ENCODE data around the gene RTCB.

The RTCB gene

GRCh38 chr22:32401486-32401885 is 10.6 kb downstream of the RTCB start:
- H3K27me3 ChIP-seq (replicated peaks; ENCODE audit: control insufficient read depth, insufficient read depth, low read length, poor library complexity, severe bottlenecking): no peaks in the 10 kb centered on the region
- H3K4me3 ChIP-seq (ENCODE audit: insufficient read depth, low read depth, low read length, poor library complexity, severe bottlenecking): no peak overlapping the region
- H3K9me3 ChIP-seq (ENCODE audit: control insufficient read depth, low read length): no peaks in the 10 kb centered on the region
- no peak for DNase-seq
- H3K27ac ChIP-seq (ENCODE audit: insufficient read depth, low read length, poor library complexity, severe bottlenecking): no peak overlapping the region
- peaks cover 79% of the 10 kb centered on the region for H3K36me3 ChIP-seq (ENCODE audit: control insufficient read depth, insufficient read depth, low read length)
- no peaks in the 10 kb centered on the region for H3K4me1 ChIP-seq (ENCODE audit: control insufficient read depth, insufficient read depth, low read length, poor library complexity, severe bottlenecking)

- no peak overlapping the region for H3K27ac ChIP-seq (ENCODE audit: insufficient read depth, low read length, poor library complexity, severe bottlenecking)
- no peak for DNase-seq
- H3K36me3 ChIP-seq (ENCODE audit: control insufficient read depth, insufficient read depth, low read length): peaks cover 93% of the 10 kb centered on the region
Observed at GRCh38 chr22:32396746-32397145, 15.3 kb downstream of the RTCB start.

GRCh38 chr22:32396255-32396654 is 15.8 kb downstream of the RTCB start:
- H3K36me3 ChIP-seq (ENCODE audit: control insufficient read depth, insufficient read depth, low read length): peaks cover 89% of the 10 kb centered on the region
- no peaks in the 10 kb centered on the region for H3K27me3 ChIP-seq (replicated peaks; ENCODE audit: control insufficient read depth, insufficient read depth, low read length, poor library complexity, severe bottlenecking)
- no peak overlapping the region for H3K27ac ChIP-seq (ENCODE audit: insufficient read depth, low read length, poor library complexity, severe bottlenecking)
- H3K9me3 ChIP-seq (ENCODE audit: control insufficient read depth, low read length): no peaks in the 10 kb centered on the region
- H3K4me1 ChIP-seq (ENCODE audit: control insufficient read depth, insufficient read depth, low read length, poor library complexity, severe bottlenecking): no peaks in the 10 kb centered on the region
- DNase-seq: no peak
- H3K4me3 ChIP-seq (ENCODE audit: insufficient read depth, low read depth, low read length, poor library complexity, severe bottlenecking): no peak overlapping the region

More at GRCh38 chr22:32396746-32397145, 15.3 kb downstream of the RTCB start:
- H3K27me3 ChIP-seq (replicated peaks; ENCODE audit: control insufficient read depth, insufficient read depth, low read length, poor library complexity, severe bottlenecking): no peaks in the 10 kb centered on the region
- no peaks in the 10 kb centered on the region for H3K4me1 ChIP-seq (ENCODE audit: control insufficient read depth, insufficient read depth, low read length, poor library complexity, severe bottlenecking)
- H3K4me3 ChIP-seq (ENCODE audit: insufficient read depth, low read depth, low read length, poor library complexity, severe bottlenecking): no peak overlapping the region
- H3K9me3 ChIP-seq (ENCODE audit: control insufficient read depth, low read length): no peaks in the 10 kb centered on the region

GRCh38 chr22:32395107-32395506 is 16.9 kb downstream of the RTCB start:
- DNase-seq: no peak
- Histone ChIP-seq H3K4me1 (ENCODE audit: control insufficient read depth, insufficient read depth, low read length, poor library complexity, severe bottlenecking) (no peaks in the 10 kb centered on the region), H3K9me3 (ENCODE audit: control insufficient read depth, low read length) (no peaks in the 10 kb centered on the region), H3K4me3 (ENCODE audit: insufficient read depth, low read depth, low read length, poor library complexity, severe bottlenecking) (no peak overlapping the region), H3K36me3 (ENCODE audit: control insufficient read depth, insufficient read depth, low read length) (peaks cover 84% of the 10 kb centered on the region), H3K27me3 (replicated peaks; ENCODE audit: control insufficient read depth, insufficient read depth, low read length, poor library complexity, severe bottlenecking) (no peaks in the 10 kb centered on the region), H3K27ac (ENCODE audit: insufficient read depth, low read length, poor library complexity, severe bottlenecking) (no peak overlapping the region)

GRCh38 chr22:32389685-32390084 is 22.4 kb downstream of the RTCB start:
- no peak for DNase-seq
- peaks cover 59% of the 10 kb centered on the region for H3K36me3 ChIP-seq (ENCODE audit: control insufficient read depth, insufficient read depth, low read length)

GRCh38 chr22:32385681-32386080 is 26.4 kb downstream of the RTCB start:
- DNase-seq: no peak
- Histone ChIP-seq H3K27me3 (replicated peaks; ENCODE audit: control insufficient read depth, insufficient read depth, low read length, poor library complexity, severe bottlenecking) (no peaks in the 10 kb centered on the region), H3K36me3 (ENCODE audit: control insufficient read depth, insufficient read depth, low read length) (peaks cover 26% of the 10 kb centered on the region), H3K4me1 (ENCODE audit: control insufficient read depth, insufficient read depth, low read length, poor library complexity, severe bottlenecking) (no peaks in the 10 kb centered on the region), H3K9me3 (ENCODE audit: control insufficient read depth, low read length) (no peaks in the 10 kb centered on the region), H3K27ac (ENCODE audit: insufficient read depth, low read length, poor library complexity, severe bottlenecking) (no peak overlapping the region), H3K4me3 (ENCODE audit: insufficient read depth, low read depth, low read length, poor library complexity, severe bottlenecking) (no peak overlapping the region)

More at GRCh38 chr22:32389685-32390084, 22.4 kb downstream of the RTCB start:
- H3K4me1 ChIP-seq (ENCODE audit: control insufficient read depth, insufficient read depth, low read length, poor library complexity, severe bottlenecking): no peaks in the 10 kb centered on the region
- no peak overlapping the region for H3K27ac ChIP-seq (ENCODE audit: insufficient read depth, low read length, poor library complexity, severe bottlenecking)
- no peak overlapping the region for H3K4me3 ChIP-seq (ENCODE audit: insufficient read depth, low read depth, low read length, poor library complexity, severe bottlenecking)
- no peaks in the 10 kb centered on the region for H3K9me3 ChIP-seq (ENCODE audit: control insufficient read depth, low read length)
- no peaks in the 10 kb centered on the region for H3K27me3 ChIP-seq (replicated peaks; ENCODE audit: control insufficient read depth, insufficient read depth, low read length, poor library complexity, severe bottlenecking)

GRCh38 chr22:32380991-32381390 is 31.1 kb downstream of the RTCB start:
- H3K27me3 ChIP-seq (replicated peaks; ENCODE audit: control insufficient read depth, insufficient read depth, low read length, poor library complexity, severe bottlenecking): no peaks in the 10 kb centered on the region
- H3K36me3 ChIP-seq (ENCODE audit: control insufficient read depth, insufficient read depth, low read length): peaks cover 7% of the 10 kb centered on the region
- no peak for DNase-seq
- no peak overlapping the region for H3K27ac ChIP-seq (ENCODE audit: insufficient read depth, low read length, poor library complexity, severe bottlenecking)
- H3K4me3 ChIP-seq (ENCODE audit: insufficient read depth, low read depth, low read length, poor library complexity, severe bottlenecking): no peak overlapping the region
- H3K4me1 ChIP-seq (ENCODE audit: control insufficient read depth, insufficient read depth, low read length, poor library complexity, severe bottlenecking): no peaks in the 10 kb centered on the region
- H3K9me3 ChIP-seq (ENCODE audit: control insufficient read depth, low read length): no peaks in the 10 kb centered on the region

- no peak for DNase-seq
- Histone ChIP-seq H3K9me3 (ENCODE audit: control insufficient read depth, low read length) (no peaks in the 10 kb centered on the region), H3K27ac (ENCODE audit: insufficient read depth, low read length, poor library complexity, severe bottlenecking) (no peak overlapping the region)
Observed at GRCh38 chr22:32378707-32379272, 33.3 kb downstream of the RTCB start.

GRCh38 chr22:32376681-32377080 is 35.4 kb downstream of the RTCB start:
- Histone ChIP-seq H3K36me3 (ENCODE audit: control insufficient read depth, insufficient read depth, low read length) (no peaks in the 10 kb centered on the region), H3K9me3 (ENCODE audit: control insufficient read depth, low read length) (no peaks in the 10 kb centered on the region), H3K4me3 (ENCODE audit: insufficient read depth, low read depth, low read length, poor library complexity, severe bottlenecking) (no peak overlapping the region), H3K27me3 (replicated peaks; ENCODE audit: control insufficient read depth, insufficient read depth, low read length, poor library complexity, severe bottlenecking) (no peaks in the 10 kb centered on the region), H3K4me1 (ENCODE audit: control insufficient read depth, insufficient read depth, low read length, poor library complexity, severe bottlenecking) (no peaks in the 10 kb centered on the region), H3K27ac (ENCODE audit: insufficient read depth, low read length, poor library complexity, severe bottlenecking) (no peak overlapping the region)
- DNase-seq: no peak

More at GRCh38 chr22:32378707-32379272, 33.3 kb downstream of the RTCB start:
- Histone ChIP-seq H3K36me3 (ENCODE audit: control insufficient read depth, insufficient read depth, low read length) (no peaks in the 10 kb centered on the region), H3K4me1 (ENCODE audit: control insufficient read depth, insufficient read depth, low read length, poor library complexity, severe bottlenecking) (no peaks in the 10 kb centered on the region), H3K4me3 (ENCODE audit: insufficient read depth, low read depth, low read length, poor library complexity, severe bottlenecking) (no peak overlapping the region), H3K27me3 (replicated peaks; ENCODE audit: control insufficient read depth, insufficient read depth, low read length, poor library complexity, severe bottlenecking) (no peaks in the 10 kb centered on the region)

- Histone ChIP-seq H3K27me3 (replicated peaks; ENCODE audit: control insufficient read depth, insufficient read depth, low read length, poor library complexity, severe bottlenecking) (no peaks in the 10 kb centered on the region), H3K4me3 (ENCODE audit: insufficient read depth, low read depth, low read length, poor library complexity, severe bottlenecking) (no peak overlapping the region), H3K36me3 (ENCODE audit: control insufficient read depth, insufficient read depth, low read length) (no peaks in the 10 kb centered on the region), H3K27ac (ENCODE audit: insufficient read depth, low read length, poor library complexity, severe bottlenecking) (no peak overlapping the region), H3K9me3 (ENCODE audit: control insufficient read depth, low read length) (no peaks in the 10 kb centered on the region), H3K4me1 (ENCODE audit: control insufficient read depth, insufficient read depth, low read length, poor library complexity, severe bottlenecking) (no peaks in the 10 kb centered on the region)
- no peak for DNase-seq
Observed at GRCh38 chr22:32375678-32376450, 36.2 kb downstream of the RTCB start.

Measured in effector memory CD4-positive, alpha-beta T cell (primary cell).